Small intestine (tissue), 7 donors: ENCODE measurements around the gene TBXT. TPM values are rescaled to one million over a fixed set of nuclear protein-coding genes. Genes with fewer than 3 reads are reported as not detected.

Source experiments
- DNase-seq, 2 donors: peaks; one replicate each; pipeline versions ENCODE4 v3.0.0 to v3.0.0-alpha.2; 2013
- FAIRE-seq: peaks from 2 replicates; lab custom pipeline; 2012; peaks lifted over from hg19 to GRCh38; lab: Jason Lieb, UNC
- H3K27ac ChIP-seq, 3 donors: one replicate each; pipeline ENCODE4 v1.5.1; 2013; ENCODE audit warnings: low read length in 2 of 3, mild to moderate bottlenecking in 2 of 3, control low read depth in 1 of 3, inconsistent platforms in 1 of 3, low read depth in 1 of 3, moderate library complexity in 1 of 3
- H3K27me3 ChIP-seq, 3 donors: one replicate each; pipeline ENCODE4 v1.6.1; 2013; ENCODE audit warnings: low read length in 3 of 3, inconsistent platforms in 1 of 3; ENCODE audit not compliant: control insufficient read depth in 3 of 3, insufficient read depth in 3 of 3
- H3K36me3 ChIP-seq, 3 donors: one replicate each; pipeline ENCODE4 v1.6.1; 2013; ENCODE audit warnings: low read length in 3 of 3, inconsistent platforms in 1 of 3, low read depth in 1 of 3, mild to moderate bottlenecking in 1 of 3, moderate library complexity in 1 of 3; ENCODE audit not compliant: control insufficient read depth in 3 of 3, insufficient read depth in 2 of 3
- H3K4me1 ChIP-seq, 3 donors: one replicate each; pipeline ENCODE4 v1.6.1; 2013; ENCODE audit warnings: low read length in 2 of 3, inconsistent platforms in 1 of 3, low read depth in 1 of 3, mild to moderate bottlenecking in 1 of 3, moderate library complexity in 1 of 3; ENCODE audit not compliant: control insufficient read depth in 3 of 3, insufficient read depth in 2 of 3
- H3K4me3 ChIP-seq, 3 donors: one replicate each; pipeline ENCODE4 v1.5.1; 2013; ENCODE audit warnings: low read length in 3 of 3, control low read depth in 1 of 3, inconsistent platforms in 1 of 3, low read depth in 1 of 3, mild to moderate bottlenecking in 1 of 3, moderate library complexity in 1 of 3
- H3K9me3 ChIP-seq, 2 donors: one replicate each; pipeline ENCODE4 v1.6.1; 2013; ENCODE audit warnings: low read depth in 1 of 2, low read length in 1 of 2; ENCODE audit not compliant: control insufficient read depth in 2 of 2, insufficient read depth in 1 of 2
- WGBS, 3 donors: extraction: QIAGEN DNeasy Blood & Tissue Kit; methylation state at CpG; one replicate each; pipeline ENCODE4 v1.1.7; 2013; 5-methylcytosine and 5-hydroxymethylcytosine counted together
- polyA plus RNA-seq, 4 donors: library from polyadenylated mRNA; stranded (reverse) in 3 of 4; unstranded in 1 of 4; fragments of 200-250 nt in 3 of 4; fragments of 120-200 nt in 1 of 4; gene quantifications; one replicate each; pipeline versions ENCODE4 v1.2.1 to v1.2.3, GENCODE V29; 2013
- donor health status: healthy with polysubstance abuse.
- donor health status: control.
- donor health status: control.
- donor health status: Bipolar disorder and iron deficiency.
- donor health status: healthy.

Gene TBXT
- polyA plus RNA-seq, 4 donors: not detected

GRCh38 chr6:166115609-166116008 is 52.0 kb downstream of the TBXT start:
- FAIRE-seq (peak; percentile 71), DNase-seq (no peak)
- Histone ChIP-seq H3K36me3 (no peaks in the 10 kb centered on the region), H3K9me3 (no peaks in the 10 kb centered on the region), H3K4me1 (no peaks in the 10 kb centered on the region), H3K4me3 (no peak overlapping the region), H3K27ac (no peak overlapping the region), H3K27me3 (no peaks in the 10 kb centered on the region)

DNA sequence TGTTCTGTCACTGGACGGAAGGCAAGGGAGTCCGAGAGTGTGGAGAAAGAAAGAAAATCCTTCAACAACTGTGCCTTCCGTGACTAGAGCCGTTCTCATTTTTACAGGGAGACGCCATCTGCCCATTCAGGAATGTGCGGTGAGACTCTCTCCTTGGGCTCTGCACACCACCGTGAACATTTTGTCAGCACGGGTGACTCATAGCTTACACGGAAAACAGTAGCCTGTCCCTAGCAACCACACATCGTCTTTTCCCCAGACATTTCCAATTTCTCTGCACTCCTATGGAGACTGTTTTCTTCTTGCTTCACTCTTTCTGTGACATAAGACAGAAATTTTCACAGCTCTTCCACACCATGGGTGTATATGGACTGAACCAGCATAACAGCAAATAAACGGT is 55.1 kb downstream of the TBXT start:
- Histone ChIP-seq H3K9me3 (no peaks in the 10 kb centered on the region), H3K4me3 (no peak overlapping the region), H3K4me1 (no peaks in the 10 kb centered on the region), H3K27ac (no peak overlapping the region), H3K36me3 (no peaks in the 10 kb centered on the region), H3K27me3 (no peaks in the 10 kb centered on the region)
- DNase-seq: peak in 1 of 2 donors; percentile 10
- FAIRE-seq: no peak
- WGBS, 3 donors: 36 to 71% (median 48%) methylated on average over 11 of the region's 11 CpGs

DNA sequence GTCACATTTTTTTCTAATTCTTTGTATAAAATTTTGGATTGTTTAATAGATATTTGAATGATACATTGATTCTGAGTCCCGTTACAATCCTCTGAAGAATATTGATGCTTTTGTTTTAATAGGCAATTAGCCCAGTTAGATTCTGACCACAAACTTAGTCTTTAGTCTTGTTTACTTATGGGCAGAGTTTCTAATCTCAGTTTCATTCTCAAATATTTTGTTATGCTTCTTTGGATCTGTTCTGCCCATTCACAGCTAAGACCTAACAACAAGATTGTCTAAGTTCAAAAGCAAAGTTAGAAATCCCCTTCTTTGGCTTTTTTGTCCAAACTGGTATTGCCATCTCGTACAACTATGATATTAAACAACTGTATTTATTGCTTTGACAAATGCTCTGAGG is 58.0 kb downstream of the TBXT start:
- no peak for FAIRE-seq

More for the DNA sequence above, 58.0 kb downstream of the TBXT start:
- Histone ChIP-seq H3K36me3 (no peaks in the 10 kb centered on the region), H3K9me3 (no peaks in the 10 kb centered on the region), H3K27ac (no peak overlapping the region), H3K4me1 (no peaks in the 10 kb centered on the region), H3K4me3 (no peak overlapping the region), H3K27me3 (no peaks in the 10 kb centered on the region)
- no peak for DNase-seq
- 29 to 50% (median 38%) methylated on average over 2 of the region's 2 CpGs for WGBS, 3 donors

Other genes starting within 250 kb of the TBXT start
- under 1 TPM in 3 of 4 donors, not detected in 1; 0.43 to 0.68 (median 0.45) TPM for gene PRR18, start 140.5 kb upstream of the TBXT start, polyA plus RNA-seq
- 100 to 1,000 TPM in 1 of 4 donors, 10 to 100 TPM in 3; 32.4 to 113 (median 64.2) TPM for gene SFT2D1, start 174.7 kb upstream of the TBXT start, polyA plus RNA-seq
- 100 to 1,000 TPM in 2 of 4 donors, 10 to 100 TPM in 2; 25.9 to 213 (median 115) TPM for gene MPC1, start 215.1 kb upstream of the TBXT start, polyA plus RNA-seq